ENCODE results near the gene ARHGAP24.

Gene ARHGAP24

DNA sequence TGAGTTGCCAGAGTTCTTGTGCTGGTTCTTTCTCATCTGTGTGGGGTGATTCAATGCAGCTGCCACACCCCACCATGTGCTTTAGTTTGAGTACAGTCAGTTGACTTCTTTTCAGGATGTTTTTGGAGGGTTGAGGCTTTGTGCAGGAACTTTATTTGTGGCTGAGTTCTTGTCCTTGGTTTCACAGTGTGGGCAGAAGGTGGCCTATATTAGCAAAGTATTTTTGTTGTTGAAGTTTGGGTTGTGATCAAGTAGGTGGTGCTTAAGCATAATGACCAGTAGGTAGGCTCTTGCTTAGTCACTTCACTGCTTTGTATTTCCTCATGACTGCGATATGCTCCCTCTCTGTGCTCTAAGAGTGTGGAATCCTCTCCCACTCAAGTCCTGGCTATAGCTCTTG lies 80.3 kb downstream of the ARHGAP24 start:
- Histone ChIP-seq H3K27ac (ENCODE audit: low read depth, low read length) (no peak overlapping the region), H3K27me3 (ENCODE audit: insufficient read depth, low read length) (no peaks in the 10 kb centered on the region), H3K4me1 (ENCODE audit: control insufficient read depth, insufficient read depth, low read length, unreplicated experiment) (no peaks in the 10 kb centered on the region), H3K4me3 (ENCODE audit: low read depth, low read length) (no peak overlapping the region), H2AFZ (ENCODE audit: low read length, unreplicated experiment) (no peak overlapping the region), H3K79me2 (ENCODE audit: control insufficient read depth, insufficient read depth, low read length, unreplicated experiment) (no peaks in the 10 kb centered on the region), H3K36me3 (ENCODE audit: insufficient read depth, low read length) (0 out of 2 replicates have a peak, but pooled peaks cover 4% of the 10 kb centered on the region)

DNA sequence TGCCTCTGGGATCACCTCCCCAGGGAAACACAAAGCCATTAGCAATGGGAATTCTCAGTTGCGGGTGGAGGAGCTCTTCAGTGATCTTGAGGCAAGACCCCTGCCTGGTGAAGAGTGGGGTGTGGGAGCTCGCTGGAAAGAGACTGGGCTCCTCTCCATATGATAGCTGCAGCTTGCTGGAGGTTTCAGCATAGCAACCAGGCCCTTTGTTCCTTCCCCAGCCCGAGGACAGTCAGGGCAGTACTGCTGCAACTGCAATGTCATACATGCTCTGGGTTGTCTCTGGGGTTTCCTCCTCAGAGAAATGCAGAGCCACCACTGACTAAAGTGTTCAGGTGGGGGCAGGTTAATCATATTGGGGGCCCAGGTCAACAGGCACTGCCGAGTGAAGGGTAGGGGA lies 81.3 kb downstream of the ARHGAP24 start:
- no peaks in the 10 kb centered on the region for H3K79me2 ChIP-seq (ENCODE audit: control insufficient read depth, insufficient read depth, low read length, unreplicated experiment)
- H3K4me3 ChIP-seq (ENCODE audit: low read depth, low read length): no peak overlapping the region
- no peak overlapping the region for H2AFZ ChIP-seq (ENCODE audit: low read length, unreplicated experiment)
- no peaks in the 10 kb centered on the region for H3K4me1 ChIP-seq (ENCODE audit: control insufficient read depth, insufficient read depth, low read length, unreplicated experiment)
- no peaks in the 10 kb centered on the region for H3K27me3 ChIP-seq (ENCODE audit: insufficient read depth, low read length)
- no peak overlapping the region for H3K27ac ChIP-seq (ENCODE audit: low read depth, low read length)
- H3K36me3 ChIP-seq (ENCODE audit: insufficient read depth, low read length): 0 out of 2 replicates have a peak, but pooled peaks cover 4% of the 10 kb centered on the region

DNA sequence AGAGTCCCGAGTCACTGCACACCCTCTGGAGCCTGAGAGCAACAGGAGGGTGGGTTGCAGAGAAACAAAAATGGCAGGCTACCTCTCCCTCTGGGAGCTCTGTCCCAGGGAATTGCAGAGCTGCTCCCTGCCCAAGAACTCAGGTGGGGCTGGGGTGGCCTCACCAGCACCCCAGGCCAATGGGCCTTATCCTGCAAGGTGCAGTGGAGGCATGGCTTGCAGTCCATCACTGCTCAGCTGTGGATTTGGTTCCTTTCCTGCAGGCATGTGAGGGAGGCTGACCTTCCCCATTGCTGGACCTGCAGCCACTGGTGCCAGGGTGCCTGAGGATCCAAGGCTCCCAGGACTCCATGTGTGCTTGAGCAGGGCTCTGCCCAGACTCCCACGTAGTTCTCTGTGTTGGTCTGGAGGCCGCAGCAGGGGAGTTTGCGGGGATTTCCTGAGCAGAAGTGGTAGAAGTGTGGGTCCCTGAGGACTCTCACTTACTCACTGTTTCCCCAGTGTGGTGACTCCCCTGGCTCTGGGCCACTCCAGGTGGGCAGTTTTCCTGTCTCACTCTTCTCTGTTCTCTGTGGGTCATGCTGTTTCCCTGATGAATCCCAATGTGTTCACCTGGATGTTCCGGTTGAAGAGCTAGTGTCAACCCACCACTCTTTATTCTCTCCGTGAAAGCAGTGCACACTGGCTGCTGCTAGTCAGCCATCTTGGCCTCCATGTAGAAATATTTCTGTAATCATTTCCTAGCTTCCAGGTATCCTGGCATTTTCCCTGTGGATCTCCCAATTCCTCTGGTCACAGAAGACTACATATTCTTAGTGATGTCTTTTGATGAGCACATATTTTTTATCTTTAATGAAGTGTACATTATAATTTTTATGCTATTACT lies 82.3 kb downstream of the ARHGAP24 start:
- Histone ChIP-seq H3K4me3 (ENCODE audit: low read depth, low read length) (no peak overlapping the region), H2AFZ (ENCODE audit: low read length, unreplicated experiment) (no peak overlapping the region), H3K36me3 (ENCODE audit: insufficient read depth, low read length) (0 out of 2 replicates have a peak, but pooled peaks cover 4% of the 10 kb centered on the region), H3K4me1 (ENCODE audit: control insufficient read depth, insufficient read depth, low read length, unreplicated experiment) (no peaks in the 10 kb centered on the region), H3K79me2 (ENCODE audit: control insufficient read depth, insufficient read depth, low read length, unreplicated experiment) (no peaks in the 10 kb centered on the region), H3K27ac (ENCODE audit: low read depth, low read length) (no peak overlapping the region), H3K27me3 (ENCODE audit: insufficient read depth, low read length) (no peaks in the 10 kb centered on the region)

DNA sequence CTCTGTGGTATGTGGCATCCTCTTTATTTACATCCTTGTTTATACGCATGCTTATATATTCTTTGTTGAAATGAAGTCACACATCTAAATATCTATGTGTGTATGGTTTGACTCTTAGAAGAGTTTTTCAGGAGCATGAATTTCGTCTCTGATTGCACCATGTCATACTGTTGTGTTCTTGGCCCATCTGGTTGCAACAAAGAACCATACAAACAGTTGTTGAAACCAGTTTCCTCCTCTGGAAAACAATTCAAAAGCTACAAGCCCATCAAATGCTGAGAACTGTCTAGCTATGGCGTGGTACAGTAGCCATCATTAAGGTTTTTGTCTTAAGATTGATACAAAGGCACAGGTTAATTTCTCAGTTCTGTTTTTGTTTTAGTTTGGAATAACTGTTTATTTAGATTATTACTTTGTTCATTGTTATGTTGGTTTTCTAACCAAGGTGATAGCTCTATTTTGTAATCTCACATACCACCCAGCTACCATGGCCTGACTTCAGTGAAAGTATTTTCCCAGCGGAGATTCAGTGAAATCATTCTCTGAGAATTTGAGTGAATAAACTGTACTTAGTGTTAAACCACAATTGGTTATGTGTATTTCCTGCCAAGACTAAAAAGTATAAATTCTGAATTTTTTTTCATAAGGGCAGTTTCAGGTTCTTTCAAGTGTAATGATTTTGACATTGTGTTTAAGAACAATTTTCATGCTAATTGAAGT lies 91.0 kb downstream of the ARHGAP24 start:
- Histone ChIP-seq H3K27ac (ENCODE audit: low read depth, low read length) (no peak overlapping the region), H2AFZ (ENCODE audit: low read length, unreplicated experiment) (no peak overlapping the region), H3K27me3 (ENCODE audit: insufficient read depth, low read length) (no peaks in the 10 kb centered on the region), H3K4me1 (ENCODE audit: control insufficient read depth, insufficient read depth, low read length, unreplicated experiment) (no peaks in the 10 kb centered on the region), H3K79me2 (ENCODE audit: control insufficient read depth, insufficient read depth, low read length, unreplicated experiment) (no peaks in the 10 kb centered on the region), H3K4me3 (ENCODE audit: low read depth, low read length) (no peak overlapping the region), H3K36me3 (ENCODE audit: insufficient read depth, low read length) (no peaks in the 10 kb centered on the region)

DNA sequence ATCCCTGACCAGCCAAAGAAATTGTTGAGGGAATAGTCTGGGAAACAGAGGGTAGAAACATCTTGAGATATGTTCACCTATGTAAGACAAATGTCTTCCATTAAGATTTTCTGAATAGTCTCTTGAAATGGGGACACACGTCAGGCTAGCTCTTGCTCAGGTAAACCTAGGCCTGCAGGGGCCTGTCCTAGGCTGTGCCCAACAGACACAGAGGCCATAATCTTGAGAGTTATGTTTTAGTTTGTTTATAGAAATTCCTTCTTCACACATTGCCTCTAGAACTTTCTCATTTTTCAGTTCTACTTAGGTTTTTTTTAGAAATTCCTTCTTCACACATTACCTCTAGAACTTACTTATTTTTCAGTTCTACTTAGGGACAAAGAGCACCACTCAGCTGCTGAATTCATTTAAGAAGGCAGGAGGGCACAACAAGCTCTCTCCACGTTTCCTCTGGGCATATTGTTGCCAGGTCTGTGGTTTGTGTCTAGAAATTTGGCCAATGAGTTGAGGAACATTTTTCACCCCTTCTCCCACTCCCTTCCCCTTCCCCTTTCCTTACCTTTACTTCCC lies 94.9 kb downstream of the ARHGAP24 start:
- H3K79me2 ChIP-seq (ENCODE audit: control insufficient read depth, insufficient read depth, low read length, unreplicated experiment): no peaks in the 10 kb centered on the region
- no peaks in the 10 kb centered on the region for H3K36me3 ChIP-seq (ENCODE audit: insufficient read depth, low read length)
- H3K4me3 ChIP-seq (ENCODE audit: low read depth, low read length): no peak overlapping the region
- H2AFZ ChIP-seq (ENCODE audit: low read length, unreplicated experiment): no peak overlapping the region
- no peaks in the 10 kb centered on the region for H3K4me1 ChIP-seq (ENCODE audit: control insufficient read depth, insufficient read depth, low read length, unreplicated experiment)
- H3K27ac ChIP-seq (ENCODE audit: low read depth, low read length): no peak overlapping the region
- H3K27me3 ChIP-seq (ENCODE audit: insufficient read depth, low read length): no peaks in the 10 kb centered on the region

DNA sequence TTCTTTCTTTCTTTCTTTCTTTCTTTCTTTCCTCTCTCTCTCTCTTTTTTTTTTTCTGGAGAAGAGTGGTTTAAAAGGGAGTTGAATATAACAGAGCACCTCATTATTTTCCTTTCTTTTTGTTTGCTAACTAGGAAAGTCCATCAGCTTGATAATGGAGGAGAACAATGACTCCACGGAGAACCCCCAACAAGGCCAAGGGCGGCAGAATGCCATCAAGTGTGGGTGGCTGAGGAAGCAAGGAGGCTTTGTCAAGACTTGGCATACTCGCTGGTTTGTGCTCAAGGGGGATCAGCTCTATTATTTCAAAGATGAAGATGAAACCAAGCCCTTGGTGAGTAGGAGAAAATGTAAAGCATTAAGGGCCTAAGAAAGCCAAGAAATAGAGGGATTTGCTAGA lies 95.4 kb downstream of the ARHGAP24 start:
- Histone ChIP-seq H3K79me2 (ENCODE audit: control insufficient read depth, insufficient read depth, low read length, unreplicated experiment) (no peaks in the 10 kb centered on the region), H3K4me1 (ENCODE audit: control insufficient read depth, insufficient read depth, low read length, unreplicated experiment) (no peaks in the 10 kb centered on the region), H2AFZ (ENCODE audit: low read length, unreplicated experiment) (no peak overlapping the region), H3K36me3 (ENCODE audit: insufficient read depth, low read length) (no peaks in the 10 kb centered on the region), H3K27ac (ENCODE audit: low read depth, low read length) (no peak overlapping the region), H3K4me3 (ENCODE audit: low read depth, low read length) (no peak overlapping the region), H3K27me3 (ENCODE audit: insufficient read depth, low read length) (no peaks in the 10 kb centered on the region)

DNA sequence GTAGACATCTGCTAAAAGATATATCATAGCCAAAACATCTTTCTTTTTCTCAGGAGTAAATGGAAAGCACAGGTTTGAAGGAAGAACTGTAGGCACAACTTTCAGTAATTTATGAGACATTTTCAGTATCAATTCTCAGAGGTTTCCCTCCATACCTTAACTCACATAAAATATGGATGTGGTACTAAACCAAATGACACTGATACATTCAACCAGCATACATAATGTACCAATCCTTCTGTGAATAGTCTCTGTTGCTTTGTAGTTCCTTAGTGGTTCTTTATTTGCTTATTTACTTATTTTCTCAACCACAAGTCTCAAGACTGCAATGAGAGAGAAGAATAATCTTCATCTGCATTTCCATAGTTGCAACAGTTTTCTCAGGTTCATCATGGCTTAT lies 96.1 kb downstream of the ARHGAP24 start:
- Histone ChIP-seq H2AFZ (ENCODE audit: low read length, unreplicated experiment) (no peak overlapping the region), H3K79me2 (ENCODE audit: control insufficient read depth, insufficient read depth, low read length, unreplicated experiment) (no peaks in the 10 kb centered on the region), H3K4me1 (ENCODE audit: control insufficient read depth, insufficient read depth, low read length, unreplicated experiment) (no peaks in the 10 kb centered on the region), H3K4me3 (ENCODE audit: low read depth, low read length) (no peak overlapping the region), H3K36me3 (ENCODE audit: insufficient read depth, low read length) (no peaks in the 10 kb centered on the region), H3K27ac (ENCODE audit: low read depth, low read length) (no peak overlapping the region), H3K27me3 (ENCODE audit: insufficient read depth, low read length) (no peaks in the 10 kb centered on the region)

DNA sequence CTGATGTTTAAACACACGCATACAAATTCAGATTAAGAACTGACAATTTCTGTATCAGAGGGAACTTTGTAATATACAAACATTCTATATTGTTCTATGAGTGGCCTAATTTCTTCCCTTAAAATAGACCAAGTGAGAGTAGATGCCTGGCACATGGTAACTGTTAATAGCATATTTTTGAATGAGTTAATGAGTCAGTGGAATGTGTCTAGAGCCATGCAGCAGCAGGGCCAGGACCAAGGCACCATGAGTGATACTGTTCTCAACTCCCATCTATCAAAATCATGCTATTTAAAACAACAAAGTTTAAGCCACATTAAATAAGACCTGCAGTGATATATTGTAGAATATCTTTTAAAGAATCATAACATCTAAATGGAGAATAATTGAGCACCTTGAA lies 98.3 kb downstream of the ARHGAP24 start:
- Histone ChIP-seq H2AFZ (ENCODE audit: low read length, unreplicated experiment) (no peak overlapping the region), H3K4me1 (ENCODE audit: control insufficient read depth, insufficient read depth, low read length, unreplicated experiment) (no peaks in the 10 kb centered on the region), H3K27ac (ENCODE audit: low read depth, low read length) (no peak overlapping the region), H3K36me3 (ENCODE audit: insufficient read depth, low read length) (no peaks in the 10 kb centered on the region), H3K27me3 (ENCODE audit: insufficient read depth, low read length) (no peaks in the 10 kb centered on the region), H3K79me2 (ENCODE audit: control insufficient read depth, insufficient read depth, low read length, unreplicated experiment) (no peaks in the 10 kb centered on the region), H3K4me3 (ENCODE audit: low read depth, low read length) (no peak overlapping the region)

DNA sequence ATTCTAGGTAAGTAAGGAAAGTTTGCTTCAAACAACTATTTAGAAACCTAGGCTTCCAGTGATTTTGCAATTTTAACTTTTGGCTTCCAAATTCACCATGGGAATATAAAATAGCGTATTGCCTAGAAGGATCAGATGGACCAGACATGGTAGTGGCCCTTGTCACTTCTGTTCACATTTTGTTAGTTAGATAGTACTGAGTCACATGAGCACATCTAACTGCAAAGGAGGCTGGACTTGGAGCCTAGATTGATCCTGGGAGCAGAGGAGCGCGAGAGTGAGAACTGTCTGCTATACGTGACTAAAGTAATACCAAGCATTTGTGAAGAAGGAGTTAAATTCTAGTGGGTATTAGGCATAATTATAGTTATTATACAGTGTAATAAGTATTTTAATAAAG lies 102.4 kb downstream of the ARHGAP24 start:
- H3K27ac ChIP-seq (ENCODE audit: low read depth, low read length): no peak overlapping the region
- no peak overlapping the region for H3K4me3 ChIP-seq (ENCODE audit: low read depth, low read length)
- no peak overlapping the region for H2AFZ ChIP-seq (ENCODE audit: low read length, unreplicated experiment)
- no peaks in the 10 kb centered on the region for H3K79me2 ChIP-seq (ENCODE audit: control insufficient read depth, insufficient read depth, low read length, unreplicated experiment)
- no peaks in the 10 kb centered on the region for H3K36me3 ChIP-seq (ENCODE audit: insufficient read depth, low read length)
- H3K4me1 ChIP-seq (ENCODE audit: control insufficient read depth, insufficient read depth, low read length, unreplicated experiment): peaks cover 3% of the 10 kb centered on the region
- no peaks in the 10 kb centered on the region for H3K27me3 ChIP-seq (ENCODE audit: insufficient read depth, low read length)

DNA sequence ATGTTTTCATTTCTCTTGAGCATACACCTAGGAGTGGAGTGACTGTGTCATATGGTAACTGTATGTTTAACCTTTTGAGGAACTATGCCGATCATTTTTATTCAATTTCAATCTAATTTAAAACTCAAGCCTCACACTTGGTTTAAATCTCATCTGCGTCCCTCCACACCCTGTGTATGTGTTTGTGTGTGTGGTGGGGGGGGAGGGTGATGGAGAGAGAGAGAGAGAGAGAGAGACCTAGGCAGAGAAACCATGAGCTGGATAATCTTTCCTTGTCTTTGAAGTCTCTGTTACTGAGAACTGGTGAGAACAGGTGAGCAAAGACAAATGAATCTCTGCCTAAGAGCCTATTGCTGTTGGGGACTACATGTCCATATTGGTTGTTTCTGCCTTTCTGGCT lies 105.0 kb downstream of the ARHGAP24 start:
- H3K79me2 ChIP-seq (ENCODE audit: control insufficient read depth, insufficient read depth, low read length, unreplicated experiment): no peaks in the 10 kb centered on the region
- peaks cover under 1% of the 10 kb centered on the region; the same call in 1 of the 2 replicates for H3K36me3 ChIP-seq (ENCODE audit: insufficient read depth, low read length)
- no peak overlapping the region for H3K4me3 ChIP-seq (ENCODE audit: low read depth, low read length)
- no peaks in the 10 kb centered on the region for H3K27me3 ChIP-seq (ENCODE audit: insufficient read depth, low read length)
- H3K27ac ChIP-seq (ENCODE audit: low read depth, low read length): no peak overlapping the region
- H2AFZ ChIP-seq (ENCODE audit: low read length, unreplicated experiment): no peak overlapping the region
- peaks cover 9% of the 10 kb centered on the region for H3K4me1 ChIP-seq (ENCODE audit: control insufficient read depth, insufficient read depth, low read length, unreplicated experiment)

All from ACC112 (cell line).